Cardiac muscle cell (in vitro differentiated cells and primary cell): ENCODE results near the gene CAV3. TPM values are rescaled to one million over a fixed set of nuclear protein-coding genes. Genes with fewer than 3 reads are reported as not detected.

ENCODE experiments used
- DNase-seq, 2 donors: peaks; one replicate each; pipeline versions ENCODE4 v3.0.0 to v3.0.0-alpha.2; 2010 to 2017; ENCODE audit warnings: low read depth in 1 of 2, low spot score in 1 of 2
- H3K27ac ChIP-seq: fragments of 200-600 bp; sonication (generic); 2 replicates; pipeline ENCODE4 v1.5.1; 2016
- H3K27me3 ChIP-seq: fragments of 200-600 bp; sonication (generic); 2 replicates; pipeline ENCODE4 v1.6.0; 2016; ENCODE audit warnings: control low read depth
- H3K36me3 ChIP-seq: fragments of 200-600 bp; sonication (generic); 2 replicates; pipeline ENCODE4 v1.5.1; 2016; ENCODE audit warnings: control low read depth
- H3K4me1 ChIP-seq: fragments of 200-600 bp; sonication (generic); 2 replicates; pipeline ENCODE4 v1.8.1; 2017; ENCODE audit warnings: low read depth, mild to moderate bottlenecking, mixed run types
- H3K4me3 ChIP-seq: fragments of 200-600 bp; sonication (generic); 2 replicates; pipeline ENCODE4 v1.5.1; 2016; ENCODE audit warnings: mild to moderate bottlenecking
- H3K9me3 ChIP-seq: fragments of 200-600 bp; sonication (generic); 2 replicates; pipeline ENCODE4 v1.5.1; 2017; ENCODE audit warnings: low read depth, mild to moderate bottlenecking, control low read depth
- polyA plus RNA-seq: library from polyadenylated mRNA; unstranded; fragments of >200 nt; fragmentation: Nextera tagmentation; extraction: Ambion mirVana; gene quantifications from 2 replicates; pipeline ENCODE4 v1.2.1, GENCODE V29; 2016
- total RNA-seq: library from RNA; depleted of rRNA; stranded (reverse); fragments of >200 nt; gene quantifications from 2 replicates; pipeline ENCODE4 v1.2.3, GENCODE V29; 2016
- TF ChIP-seq, protein P1 (sequence below): IDR thresholded peaks from 2 replicates; pipeline ENCODE4 v1.5.1; 2012; ENCODE audit warnings: low read depth, mild to moderate bottlenecking, low read length

The CAV3 gene
- total and polyA plus RNA-seq, 2 experiments from 2014 or later: 0.09 to 0.39 TPM

DNA sequence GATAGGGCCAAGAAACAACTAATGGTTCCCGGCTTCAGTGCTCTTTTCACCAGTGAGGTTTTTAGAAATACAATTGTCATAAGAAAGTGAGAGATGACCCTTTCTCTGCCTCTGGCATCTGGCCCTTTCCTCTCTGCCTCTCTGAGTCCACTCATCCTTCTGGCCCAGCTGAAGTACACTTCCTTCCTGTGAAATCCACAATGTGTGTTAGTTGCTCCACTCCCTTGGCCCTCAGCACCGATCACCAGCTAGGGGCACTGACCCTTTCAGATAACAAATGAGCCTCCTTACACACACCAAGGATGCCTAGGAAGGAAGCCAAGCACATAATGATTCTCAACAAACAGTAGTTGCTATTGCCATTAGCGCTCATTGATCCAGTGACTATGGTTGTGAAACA is 2.9 kb upstream of the CAV3 start:
- TF ChIP-seq, protein P1, sequence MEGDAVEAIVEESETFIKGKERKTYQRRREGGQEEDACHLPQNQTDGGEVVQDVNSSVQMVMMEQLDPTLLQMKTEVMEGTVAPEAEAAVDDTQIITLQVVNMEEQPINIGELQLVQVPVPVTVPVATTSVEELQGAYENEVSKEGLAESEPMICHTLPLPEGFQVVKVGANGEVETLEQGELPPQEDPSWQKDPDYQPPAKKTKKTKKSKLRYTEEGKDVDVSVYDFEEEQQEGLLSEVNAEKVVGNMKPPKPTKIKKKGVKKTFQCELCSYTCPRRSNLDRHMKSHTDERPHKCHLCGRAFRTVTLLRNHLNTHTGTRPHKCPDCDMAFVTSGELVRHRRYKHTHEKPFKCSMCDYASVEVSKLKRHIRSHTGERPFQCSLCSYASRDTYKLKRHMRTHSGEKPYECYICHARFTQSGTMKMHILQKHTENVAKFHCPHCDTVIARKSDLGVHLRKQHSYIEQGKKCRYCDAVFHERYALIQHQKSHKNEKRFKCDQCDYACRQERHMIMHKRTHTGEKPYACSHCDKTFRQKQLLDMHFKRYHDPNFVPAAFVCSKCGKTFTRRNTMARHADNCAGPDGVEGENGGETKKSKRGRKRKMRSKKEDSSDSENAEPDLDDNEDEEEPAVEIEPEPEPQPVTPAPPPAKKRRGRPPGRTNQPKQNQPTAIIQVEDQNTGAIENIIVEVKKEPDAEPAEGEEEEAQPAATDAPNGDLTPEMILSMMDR: no peak
- peak in 1 of 2 donors; percentile 59 for DNase-seq
- no peaks in the 10 kb centered on the region for H3K4me1 ChIP-seq
- H3K36me3 ChIP-seq: no peaks in the 10 kb centered on the region
- no peak overlapping the region for H3K27ac ChIP-seq
- no peak overlapping the region for H3K4me3 ChIP-seq
- no peaks in the 10 kb centered on the region for H3K9me3 ChIP-seq
- no peaks in the 10 kb centered on the region for H3K27me3 ChIP-seq

DNA sequence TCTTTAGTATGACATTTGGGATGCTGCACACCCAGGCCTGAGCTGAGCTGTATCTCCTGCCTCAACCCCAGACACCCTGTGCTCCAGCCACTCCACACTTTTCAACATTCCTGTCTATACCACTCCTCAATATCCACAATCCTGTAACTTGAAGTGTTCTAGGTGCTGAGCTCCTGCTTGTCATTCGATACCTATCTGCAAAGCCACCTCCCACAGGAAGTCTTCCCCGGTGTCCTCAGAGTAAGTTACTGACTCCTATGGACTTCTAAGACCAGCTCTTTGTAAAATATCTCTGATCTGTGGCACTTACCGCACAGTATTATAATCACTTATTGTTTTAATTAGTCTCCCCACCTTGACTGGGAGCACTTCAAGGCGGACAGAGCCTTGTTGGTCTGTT is 1.2 kb upstream of the CAV3 start:
- TF ChIP-seq, protein P1: no peak
- H3K4me1 ChIP-seq: no peaks in the 10 kb centered on the region
- H3K36me3 ChIP-seq: no peaks in the 10 kb centered on the region
- H3K27ac ChIP-seq: no peak overlapping the region
- DNase-seq: no peak
- H3K9me3 ChIP-seq: no peaks in the 10 kb centered on the region
- no peak overlapping the region for H3K4me3 ChIP-seq
- H3K27me3 ChIP-seq: no peaks in the 10 kb centered on the region

DNA sequence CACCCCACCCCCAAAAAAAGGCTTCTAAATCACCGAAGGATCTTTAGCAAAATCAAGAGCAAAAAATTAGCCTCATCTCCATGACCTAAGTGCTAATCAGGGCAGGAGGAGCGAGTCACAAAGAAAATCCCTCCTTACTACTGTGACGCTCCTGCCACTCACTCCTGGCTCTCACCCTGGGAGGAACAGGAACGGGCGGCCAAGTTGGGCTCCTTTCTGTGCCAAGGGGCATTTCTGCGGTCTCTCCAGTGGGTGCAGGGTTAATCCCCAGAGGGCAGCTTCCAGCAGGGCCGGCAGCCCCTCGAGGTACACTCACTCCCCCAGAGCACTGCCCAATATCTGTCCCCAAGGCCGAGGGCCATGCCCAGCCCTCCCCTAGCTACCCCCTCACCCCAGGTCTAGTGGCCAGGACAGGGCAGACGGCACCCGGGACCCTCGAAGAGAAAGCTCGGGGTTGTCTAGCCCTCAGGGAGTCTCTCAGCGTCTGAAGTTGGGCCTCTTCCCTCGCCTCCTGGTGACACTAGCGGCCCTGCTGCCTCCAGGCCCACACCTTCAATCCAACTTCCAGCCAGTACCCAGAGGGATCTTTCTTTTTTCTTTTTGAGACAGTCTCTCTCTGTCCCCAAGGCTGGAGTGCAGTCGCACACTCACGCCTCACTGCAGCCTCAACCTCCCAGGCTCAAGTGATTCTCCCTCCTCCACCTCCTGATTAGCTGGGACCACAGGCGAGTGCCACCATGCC is 706 bp downstream of the CAV3 start:
- TF ChIP-seq, protein P1: no peak
- no peak overlapping the region for H3K4me3 ChIP-seq

DNA sequence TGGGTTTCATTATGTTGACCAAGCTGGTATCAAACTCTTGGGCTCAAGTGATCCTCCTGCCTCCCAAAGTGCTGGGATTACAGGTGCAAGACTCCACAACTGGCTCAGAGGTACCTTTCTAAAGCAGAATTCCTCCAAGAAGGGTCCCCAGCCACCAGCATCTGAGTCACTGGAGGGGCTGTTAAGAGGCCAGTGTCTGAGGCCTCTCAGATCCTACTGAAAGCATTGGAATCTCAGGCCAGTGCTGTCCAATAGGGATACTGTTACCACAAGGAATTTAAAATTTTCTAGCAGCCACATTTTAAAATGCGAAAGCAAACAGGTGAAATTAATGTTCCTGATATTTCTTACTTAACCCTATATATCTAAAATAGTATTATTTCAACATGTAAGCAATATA is 1.3 kb downstream of the CAV3 start:
- Histone ChIP-seq H3K36me3 (no peaks in the 10 kb centered on the region), H3K27me3 (no peaks in the 10 kb centered on the region), H3K4me3 (no peak overlapping the region), H3K4me1 (no peaks in the 10 kb centered on the region), H3K9me3 (no peaks in the 10 kb centered on the region), H3K27ac (no peak overlapping the region)
- DNase-seq: peak in 1 of 2 donors; percentile 31
- TF ChIP-seq, protein P1: no peak

More for the DNA sequence above, 706 bp downstream of the CAV3 start:
- no peak overlapping the region for H3K27ac ChIP-seq
- no peak for DNase-seq
- no peaks in the 10 kb centered on the region for H3K27me3 ChIP-seq
- H3K36me3 ChIP-seq: no peaks in the 10 kb centered on the region
- no peaks in the 10 kb centered on the region for H3K4me1 ChIP-seq
- no peaks in the 10 kb centered on the region for H3K9me3 ChIP-seq

DNA sequence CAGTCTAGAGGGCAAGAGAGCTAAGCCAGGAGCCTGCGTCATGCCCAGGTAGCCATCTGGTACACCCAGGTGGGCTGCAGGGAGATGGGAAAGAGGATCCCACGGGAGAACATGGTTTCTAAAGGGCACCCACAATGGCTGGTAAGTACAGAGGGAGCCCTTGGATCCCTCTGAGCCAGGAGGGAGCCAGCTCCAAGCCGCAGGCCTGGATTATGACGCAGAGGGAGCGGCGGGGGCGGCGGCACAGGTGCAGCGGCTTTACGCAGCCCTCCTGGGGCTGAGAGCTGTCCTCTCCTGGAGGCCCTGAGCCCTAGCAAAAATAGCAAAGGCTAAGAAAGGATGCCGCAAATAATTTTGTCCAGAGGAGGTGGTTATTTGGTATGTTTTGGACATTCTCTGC is 2.8 kb downstream of the CAV3 start:
- no peaks in the 10 kb centered on the region for H3K36me3 ChIP-seq
- H3K9me3 ChIP-seq: no peaks in the 10 kb centered on the region
- no peaks in the 10 kb centered on the region for H3K27me3 ChIP-seq
- DNase-seq: no peak
- peaks cover 8% of the 10 kb centered on the region for H3K4me1 ChIP-seq
- H3K27ac ChIP-seq: no peak overlapping the region
- no peak overlapping the region for H3K4me3 ChIP-seq
- TF ChIP-seq, protein P1: no peak
